ENCODE results near the gene POLR2E. TPM values are rescaled to one million over a fixed set of nuclear protein-coding genes. Genes with fewer than 3 reads are reported as not detected.
A peak's percentile ranks its signal among the peaks of the same experiment; 100 is the strongest.

The POLR2E gene
- total RNA-seq, 1 experiment from 2014 or later, result 355 TPM

GRCh38 chr19:1055886-1056620 is 39.1 kb downstream of the POLR2E start:
- in situ Hi-C loops (cut with HindIII; ENCODE audit: low sequenced_read_pairs), result no loop called here

GRCh38 chr19:1055028-1055425 is 40.1 kb downstream of the POLR2E start:
- DNase-seq (ENCODE audit: low spot score), result no peak

More at GRCh38 chr19:1055886-1056620, 39.1 kb downstream of the POLR2E start:
- DNase-seq (ENCODE audit: low spot score), result no peak

GRCh38 chr19:1054102-1055027 is 40.8 kb downstream of the POLR2E start:
- DNase-seq (ENCODE audit: low spot score), result no peak
- in situ Hi-C loops (cut with HindIII; ENCODE audit: low sequenced_read_pairs), result no loop called here

More at GRCh38 chr19:1055028-1055425, 40.1 kb downstream of the POLR2E start:
- in situ Hi-C loops (cut with HindIII; ENCODE audit: low sequenced_read_pairs), result no loop called here

GRCh38 chr19:1053176-1054101 is 41.7 kb downstream of the POLR2E start:
- no peak for DNase-seq (ENCODE audit: low spot score)
- in situ Hi-C loops (cut with HindIII; ENCODE audit: low sequenced_read_pairs), result no loop called here

GRCh38 chr19:1052349-1052975 is 42.7 kb downstream of the POLR2E start:
- in situ Hi-C loops (cut with HindIII; ENCODE audit: low sequenced_read_pairs), result no loop called here
- DNase-seq (ENCODE audit: low spot score), result no peak

GRCh38 chr19:1051791-1052190 is 43.4 kb downstream of the POLR2E start:
- in situ Hi-C loops (cut with HindIII; ENCODE audit: low sequenced_read_pairs), result no loop called here
- DNase-seq (ENCODE audit: low spot score), result no peak

- no peak for DNase-seq (ENCODE audit: low spot score)
- in situ Hi-C loops (cut with HindIII; ENCODE audit: low sequenced_read_pairs), result no loop called here
Measured at GRCh38 chr19:1050989-1051788, 44.0 kb downstream of the POLR2E start.

- DNase-seq (ENCODE audit: low spot score), result no peak
- in situ Hi-C loops (cut with HindIII; ENCODE audit: low sequenced_read_pairs), result no loop called here
Measured at GRCh38 chr19:1049800-1050199, 45.4 kb downstream of the POLR2E start.

GRCh38 chr19:1049106-1049505 is 46.1 kb downstream of the POLR2E start:
- in situ Hi-C loops (cut with HindIII; ENCODE audit: low sequenced_read_pairs), result no loop called here
- DNase-seq (ENCODE audit: low spot score), result no peak

- no peak for DNase-seq (ENCODE audit: low spot score)
- in situ Hi-C loops (cut with HindIII; ENCODE audit: low sequenced_read_pairs), result no loop called here
Measured at GRCh38 chr19:1047696-1048147, 47.5 kb downstream of the POLR2E start.

GRCh38 chr19:1046836-1047695 is 48.1 kb downstream of the POLR2E start:
- in situ Hi-C loops (cut with HindIII; ENCODE audit: low sequenced_read_pairs), result no loop called here
- DNase-seq (ENCODE audit: low spot score), result no peak

GRCh38 chr19:1046117-1046626 is 49.0 kb downstream of the POLR2E start:
- in situ Hi-C loops (cut with HindIII; ENCODE audit: low sequenced_read_pairs), result no loop called here
- DNase-seq (ENCODE audit: low spot score), result no peak

GRCh38 chr19:1045247-1045603 is 50.0 kb downstream of the POLR2E start:
- in situ Hi-C loops (cut with HindIII; ENCODE audit: low sequenced_read_pairs), result no loop called here
- peak; percentile 33 for DNase-seq (ENCODE audit: low spot score)

- peak; percentile 19 for DNase-seq (ENCODE audit: low spot score)
- in situ Hi-C loops (cut with HindIII; ENCODE audit: low sequenced_read_pairs), result no loop called here
Measured at GRCh38 chr19:1042689-1043511, 52.3 kb downstream of the POLR2E start.

- no peak for DNase-seq (ENCODE audit: low spot score)
- in situ Hi-C loops (cut with HindIII; ENCODE audit: low sequenced_read_pairs), result no loop called here
Measured at GRCh38 chr19:1041835-1042685, 53.1 kb downstream of the POLR2E start.

All from G401 (cell line).